ENCODE data around the gene TRPV6.

GRCh38 chr7:142882338-142882678 is 3.2 kb downstream of the TRPV6 start:
- TF ChIP-seq EP300 (IDR thresholded peaks at IDR 0.05; ENCODE audit: low read depth), result no peak
- TF ChIP-seq CTCF (IDR thresholded peaks at IDR 0.05), result no peak
- no peak for TF ChIP-seq POLR2A (IDR thresholded peaks at IDR 0.05)
